MM.1S (cell line): Measurements from ENCODE around the gene SLC2A10.

Experiments used
- DNase-seq: peaks from one replicate; pipeline ENCODE4 v3.0.0-alpha.2; 2015
- H2AFZ ChIP-seq: fragments of 300-600 bp; sonication (generic); 2 replicates; pipeline ENCODE4 v1.6.0; 2016; ENCODE audit warnings: antibody characterized with exemption, low read length
- H3F3A ChIP-seq: fragments of 300-600 bp; sonication (generic); 2 replicates; pipeline ENCODE4 v1.6.1; 2016; ENCODE audit warnings: mild to moderate bottlenecking, antibody characterized with exemption, low read length, moderate library complexity, mixed read lengths; ENCODE audit not compliant: insufficient read depth
- H3K27ac ChIP-seq: fragments of 300-600 bp; sonication (generic); 2 replicates; pipeline ENCODE4 v1.5.1; 2016; ENCODE audit warnings: mild to moderate bottlenecking, low read length
- H3K27me3 ChIP-seq: fragments of 300-600 bp; sonication (generic); replicated peaks from 2 replicates; pipeline ENCODE4 v1.6.0; 2016; ENCODE audit warnings: low read length; ENCODE audit not compliant: insufficient read depth
- H3K36me3 ChIP-seq: fragments of 300-600 bp; sonication (generic); replicated peaks from 2 replicates; pipeline ENCODE4 v1.6.1; 2016; ENCODE audit warnings: mild to moderate bottlenecking, low read length, mixed read lengths; ENCODE audit not compliant: insufficient read depth
- H3K4me1 ChIP-seq: fragments of 300-600 bp; sonication (generic); 2 replicates; pipeline ENCODE4 v1.6.1; 2016; ENCODE audit warnings: low read length, mixed read lengths
- H3K4me2 ChIP-seq: fragments of 300-600 bp; sonication (generic); 2 replicates; pipeline ENCODE4 v1.6.0; 2016; ENCODE audit warnings: low read depth, low read length
- H3K4me3 ChIP-seq: fragments of 300-600 bp; sonication (generic); 2 replicates; pipeline ENCODE4 v1.5.1; 2016; ENCODE audit warnings: low read length, mixed read lengths
- H3K79me2 ChIP-seq: fragments of 300-600 bp; sonication (generic); 2 replicates; pipeline ENCODE4 v1.6.1; 2016; ENCODE audit warnings: mixed run types, low read length, mixed read lengths
- H3K9ac ChIP-seq: fragments of 300-600 bp; sonication (generic); 2 replicates; pipeline ENCODE4 v1.6.1; 2016; ENCODE audit warnings: low read length, mixed read lengths
- H3K9me2 ChIP-seq: fragments of 300-600 bp; sonication (generic); replicated peaks from 2 replicates; pipeline ENCODE4 v1.6.1; 2016; ENCODE audit warnings: mild to moderate bottlenecking, low read length, mixed read lengths; ENCODE audit not compliant: insufficient read depth
- H3K9me3 ChIP-seq: fragments of 300-600 bp; sonication (generic); replicated peaks from 2 replicates; pipeline ENCODE4 v1.6.1; 2016; ENCODE audit warnings: mild to moderate bottlenecking, low read length, mixed read lengths; ENCODE audit not compliant: insufficient read depth
- H4K20me1 ChIP-seq: fragments of 300-600 bp; sonication (generic); 2 replicates; pipeline ENCODE4 v1.6.1; 2016; ENCODE audit warnings: mild to moderate bottlenecking, low read length, moderate library complexity, mixed read lengths; ENCODE audit not compliant: insufficient read depth
- CTCF ChIP-seq: fragments of 300-600 bp; sonication (generic); IDR thresholded peaks from 2 replicates; pipeline ENCODE4 v1.5.1; 2016; ENCODE audit warnings: antibody characterized with exemption, low read length, mixed read lengths
- EZH2 ChIP-seq: fragments of 300-600 bp; sonication (generic); optimal IDR thresholded peaks from 2 replicates; pipeline ENCODE3; 2017; ENCODE audit warnings: low read depth, mild to moderate bottlenecking, antibody characterized with exemption, low read length, mixed read lengths
- EZH2phosphoT487 ChIP-seq: fragments of 300-600 bp; sonication (generic); IDR thresholded peaks from 2 replicates; pipeline ENCODE4 v1.6.1; 2018; ENCODE audit warnings: antibody characterized with exemption, low read length

SLC2A10 gene

GRCh38 chr20:46735436-46735835 lies 26.0 kb downstream of the SLC2A10 start:
- Histone ChIP-seq H3K9me2 (no peaks in the 10 kb centered on the region), H3K36me3 (no peaks in the 10 kb centered on the region), H3K4me2 (no peak overlapping the region), H3F3A (no peaks in the 10 kb centered on the region), H3K9ac (no peak overlapping the region), H3K9me3 (no peaks in the 10 kb centered on the region), H4K20me1 (no peaks in the 10 kb centered on the region), H3K4me3 (no peak overlapping the region), H3K79me2 (no peaks in the 10 kb centered on the region), H2AFZ (no peak overlapping the region), H3K4me1 (no peaks in the 10 kb centered on the region), H3K27me3 (no peaks in the 10 kb centered on the region), H3K27ac (no peak overlapping the region)
- DNase-seq = no peak
- TF ChIP-seq EZH2 (no peak), EZH2phosphoT487 (no peak), CTCF (no peak)

- no peaks in the 10 kb centered on the region for H3K9me2 ChIP-seq
- H3K4me3 ChIP-seq = no peak overlapping the region
- H2AFZ ChIP-seq = 0 out of 2 replicates have a peak overlapping the region, but pooled peaks have one; percentile 12
- no peaks in the 10 kb centered on the region for H3K79me2 ChIP-seq
- H4K20me1 ChIP-seq = no peaks in the 10 kb centered on the region
- no peak for DNase-seq
- no peaks in the 10 kb centered on the region for H3F3A ChIP-seq
- no peak overlapping the region for H3K9ac ChIP-seq
- H3K9me3 ChIP-seq = no peaks in the 10 kb centered on the region
- no peak overlapping the region for H3K27ac ChIP-seq
- no peaks in the 10 kb centered on the region for H3K36me3 ChIP-seq
- TF ChIP-seq EZH2phosphoT487 (no peak), EZH2 (no peak), CTCF (no peak)
- H3K4me2 ChIP-seq = no peak overlapping the region
- no peaks in the 10 kb centered on the region for H3K4me1 ChIP-seq
- H3K27me3 ChIP-seq = no peaks in the 10 kb centered on the region
These were observed 30.2 kb downstream of the SLC2A10 start for GRCh38 chr20:46739431-46740213.

GRCh38 chr20:46740214-46740609 lies 30.8 kb downstream of the SLC2A10 start:
- H3F3A ChIP-seq = no peaks in the 10 kb centered on the region
- no peaks in the 10 kb centered on the region for H3K36me3 ChIP-seq
- no peaks in the 10 kb centered on the region for H3K9me3 ChIP-seq
- no peaks in the 10 kb centered on the region for H3K4me1 ChIP-seq
- no peaks in the 10 kb centered on the region for H3K9me2 ChIP-seq
- no peaks in the 10 kb centered on the region for H3K27me3 ChIP-seq
- H3K4me3 ChIP-seq = no peak overlapping the region
- no peak overlapping the region for H3K9ac ChIP-seq
- no peak overlapping the region for H3K4me2 ChIP-seq
- no peak overlapping the region for H3K27ac ChIP-seq
- no peak for DNase-seq
- no peaks in the 10 kb centered on the region for H3K79me2 ChIP-seq
- H2AFZ ChIP-seq = 0 out of 2 replicates have a peak overlapping the region, but pooled peaks have one; percentile 12
- no peaks in the 10 kb centered on the region for H4K20me1 ChIP-seq
- no peak for TF ChIP-seq EZH2phosphoT487
